ENCODE measurements around the gene HOXA13. TPM values are rescaled to one million over a fixed set of nuclear protein-coding genes. Genes with fewer than 3 reads are reported as not detected.

HOXA13 gene
- total RNA-seq, 1 donor, result 8.0 TPM

- DNase-seq (ENCODE audit: insufficient read length, low spot score, missing footprints), result peak; percentile 91
- Histone ChIP-seq H3K4me1 (ENCODE audit: insufficient read depth, low read length) (peaks cover 53% of the 10 kb centered on the region), H3K27ac (ENCODE audit: low read depth, low read length) (peak overlapping the region; percentile 95), H3K79me2 (ENCODE audit: insufficient read depth, low read length) (peaks cover 96% of the 10 kb centered on the region), H4K20me1 (ENCODE audit: insufficient read depth, low read length) (no peaks in the 10 kb centered on the region), H3K4me2 (ENCODE audit: insufficient read depth, low read length) (peak overlapping the region; percentile 96), H2AFZ (ENCODE audit: low read length) (peak overlapping the region; percentile 4), H3K27me3 (ENCODE audit: insufficient read depth, low read length) (no peaks in the 10 kb centered on the region), H3K4me3 (ENCODE audit: insufficient read depth, low read length) (peak overlapping the region; percentile 92), H3K36me3 (ENCODE audit: insufficient read depth, low read length) (peaks cover 8% of the 10 kb centered on the region), H3K9me3 (ENCODE audit: low read depth, low read length) (no peaks in the 10 kb centered on the region)
- TF ChIP-seq CTCF (IDR thresholded peaks at IDR 0.05; ENCODE audit: extremely low read depth, low read depth, low read length), result no peak
Measured at GRCh38 chr7:27182861-27183681, 16.8 kb downstream of the HOXA13 start.

GRCh38 chr7:27182285-27182841 is 17.5 kb downstream of the HOXA13 start:
- no peak for TF ChIP-seq CTCF (IDR thresholded peaks at IDR 0.05; ENCODE audit: extremely low read depth, low read depth, low read length)
- peak; percentile 79 for DNase-seq (ENCODE audit: insufficient read length, low spot score, missing footprints)
- Histone ChIP-seq H3K4me2 (ENCODE audit: insufficient read depth, low read length) (peak overlapping the region; percentile 96), H3K4me3 (ENCODE audit: insufficient read depth, low read length) (peak overlapping the region; percentile 92), H2AFZ (ENCODE audit: low read length) (no peak overlapping the region), H3K27ac (ENCODE audit: low read depth, low read length) (peak overlapping the region; percentile 95), H3K27me3 (ENCODE audit: insufficient read depth, low read length) (no peaks in the 10 kb centered on the region), H3K4me1 (ENCODE audit: insufficient read depth, low read length) (peaks cover 54% of the 10 kb centered on the region), H4K20me1 (ENCODE audit: insufficient read depth, low read length) (no peaks in the 10 kb centered on the region), H3K79me2 (ENCODE audit: insufficient read depth, low read length) (peaks cover 96% of the 10 kb centered on the region), H3K9me3 (ENCODE audit: low read depth, low read length) (no peaks in the 10 kb centered on the region), H3K36me3 (ENCODE audit: insufficient read depth, low read length) (peaks cover 8% of the 10 kb centered on the region)

GRCh38 chr7:27181795-27182275 is 18.1 kb downstream of the HOXA13 start:
- Histone ChIP-seq H3K27me3 (ENCODE audit: insufficient read depth, low read length) (no peaks in the 10 kb centered on the region), H3K36me3 (ENCODE audit: insufficient read depth, low read length) (peaks cover 8% of the 10 kb centered on the region), H4K20me1 (ENCODE audit: insufficient read depth, low read length) (no peaks in the 10 kb centered on the region), H3K4me2 (ENCODE audit: insufficient read depth, low read length) (peak overlapping the region; percentile 96), H3K4me1 (ENCODE audit: insufficient read depth, low read length) (peaks cover 54% of the 10 kb centered on the region), H3K79me2 (ENCODE audit: insufficient read depth, low read length) (peaks cover 96% of the 10 kb centered on the region), H3K27ac (ENCODE audit: low read depth, low read length) (peak overlapping the region; percentile 95), H3K9me3 (ENCODE audit: low read depth, low read length) (no peaks in the 10 kb centered on the region), H2AFZ (ENCODE audit: low read length) (no peak overlapping the region), H3K4me3 (ENCODE audit: insufficient read depth, low read length) (peak overlapping the region; percentile 92)
- DNase-seq (ENCODE audit: insufficient read length, low spot score, missing footprints), result peak; percentile 93
- no peak for TF ChIP-seq CTCF (IDR thresholded peaks at IDR 0.05; ENCODE audit: extremely low read depth, low read depth, low read length)

All from osteoblast (primary cell).